Suprapubic skin (tissue), 4 donors: ENCODE data around the gene TTC24.

Experiments
- EP300 ChIP-seq: sonication (generic); formaldehyde crosslinking; IDR thresholded peaks from one replicate; pipeline ENCODE4 v1.6.1; 2017; ENCODE audit warnings: antibody characterized with exemption
- POLR2A ChIP-seq, 2 donors: fragments of 450-650 bp; IDR thresholded peaks; one replicate each; pipeline ENCODE4 v1.6.1; 2017; ENCODE audit warnings: antibody characterized with exemption in 2 of 2, mild to moderate bottlenecking in 2 of 2, moderate library complexity in 2 of 2
- POLR2AphosphoS5 ChIP-seq, 3 donors: sonication (generic); formaldehyde crosslinking; IDR thresholded peaks; one replicate each; pipeline ENCODE4 v1.6.1; 2017; ENCODE audit warnings: antibody characterized with exemption in 3 of 3
- TF ChIP-seq, protein P1 (sequence below), 2 donors: fragments of 200-600 bp in 1 of 2; fragments of 450-650 bp in 1 of 2; sonication (generic) in 1 of 2; IDR thresholded peaks; one replicate each; pipeline ENCODE4 v1.5.1; 2016 to 2019; ENCODE audit warnings: antibody characterized with exemption in 2 of 2, mild to moderate bottlenecking in 1 of 2, moderate library complexity in 1 of 2

DNA sequence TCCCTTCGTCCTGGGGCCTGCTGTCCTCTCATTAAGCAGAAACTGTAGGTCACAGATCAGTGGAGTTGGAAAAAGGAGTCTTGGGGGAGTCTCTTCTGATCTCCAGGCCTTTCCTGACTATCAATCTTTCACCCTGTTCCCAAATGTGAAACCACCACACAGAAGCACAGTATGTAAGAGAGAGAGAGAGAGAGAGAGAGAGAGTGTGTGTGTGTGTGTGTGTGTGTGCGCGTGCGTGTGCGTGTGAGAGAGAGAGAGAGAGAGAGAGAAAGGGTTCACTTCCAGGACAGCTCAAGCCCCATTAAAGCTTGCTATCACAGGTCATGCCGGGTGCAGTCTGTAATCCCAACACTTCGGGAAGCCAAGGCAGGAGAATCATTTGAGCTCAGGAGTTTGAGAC is 1.5 kb upstream of the TTC24 start:
- TF ChIP-seq, protein P1, sequence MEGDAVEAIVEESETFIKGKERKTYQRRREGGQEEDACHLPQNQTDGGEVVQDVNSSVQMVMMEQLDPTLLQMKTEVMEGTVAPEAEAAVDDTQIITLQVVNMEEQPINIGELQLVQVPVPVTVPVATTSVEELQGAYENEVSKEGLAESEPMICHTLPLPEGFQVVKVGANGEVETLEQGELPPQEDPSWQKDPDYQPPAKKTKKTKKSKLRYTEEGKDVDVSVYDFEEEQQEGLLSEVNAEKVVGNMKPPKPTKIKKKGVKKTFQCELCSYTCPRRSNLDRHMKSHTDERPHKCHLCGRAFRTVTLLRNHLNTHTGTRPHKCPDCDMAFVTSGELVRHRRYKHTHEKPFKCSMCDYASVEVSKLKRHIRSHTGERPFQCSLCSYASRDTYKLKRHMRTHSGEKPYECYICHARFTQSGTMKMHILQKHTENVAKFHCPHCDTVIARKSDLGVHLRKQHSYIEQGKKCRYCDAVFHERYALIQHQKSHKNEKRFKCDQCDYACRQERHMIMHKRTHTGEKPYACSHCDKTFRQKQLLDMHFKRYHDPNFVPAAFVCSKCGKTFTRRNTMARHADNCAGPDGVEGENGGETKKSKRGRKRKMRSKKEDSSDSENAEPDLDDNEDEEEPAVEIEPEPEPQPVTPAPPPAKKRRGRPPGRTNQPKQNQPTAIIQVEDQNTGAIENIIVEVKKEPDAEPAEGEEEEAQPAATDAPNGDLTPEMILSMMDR (IDR thresholded peaks at IDR 0.05): no peak
- TF ChIP-seq POLR2AphosphoS5 (IDR thresholded peaks at IDR 0.05): no peak
- TF ChIP-seq EP300: no peak
- no peak for TF ChIP-seq POLR2A (IDR thresholded peaks at IDR 0.05)
